GM08714 (cell line): Measurements from ENCODE around the gene NXF1.
A peak's percentile ranks its signal among the peaks of the same experiment; 100 is the strongest.
"Not testable (repeated sequence)": the region's sequence is repeated elsewhere in the genome, so short reads cannot be mapped to it uniquely, and the experiment has no call there.

ENCODE experiments used
- H3K4me3 ChIP-seq: fragments of 200-500 bp; sonication (Bioruptor generic); 2 replicates; pipeline ENCODE4 v1.5.1; 2014; ENCODE audit warnings: mild to moderate bottlenecking, low read length, inconsistent platforms
- ZNF274 ChIP-seq: IDR thresholded peaks from 2 replicates; pipeline ENCODE4 v1.6.1; 2012; ENCODE audit warnings: mild to moderate bottlenecking, low read depth, low read length

Gene NXF1

DNA sequence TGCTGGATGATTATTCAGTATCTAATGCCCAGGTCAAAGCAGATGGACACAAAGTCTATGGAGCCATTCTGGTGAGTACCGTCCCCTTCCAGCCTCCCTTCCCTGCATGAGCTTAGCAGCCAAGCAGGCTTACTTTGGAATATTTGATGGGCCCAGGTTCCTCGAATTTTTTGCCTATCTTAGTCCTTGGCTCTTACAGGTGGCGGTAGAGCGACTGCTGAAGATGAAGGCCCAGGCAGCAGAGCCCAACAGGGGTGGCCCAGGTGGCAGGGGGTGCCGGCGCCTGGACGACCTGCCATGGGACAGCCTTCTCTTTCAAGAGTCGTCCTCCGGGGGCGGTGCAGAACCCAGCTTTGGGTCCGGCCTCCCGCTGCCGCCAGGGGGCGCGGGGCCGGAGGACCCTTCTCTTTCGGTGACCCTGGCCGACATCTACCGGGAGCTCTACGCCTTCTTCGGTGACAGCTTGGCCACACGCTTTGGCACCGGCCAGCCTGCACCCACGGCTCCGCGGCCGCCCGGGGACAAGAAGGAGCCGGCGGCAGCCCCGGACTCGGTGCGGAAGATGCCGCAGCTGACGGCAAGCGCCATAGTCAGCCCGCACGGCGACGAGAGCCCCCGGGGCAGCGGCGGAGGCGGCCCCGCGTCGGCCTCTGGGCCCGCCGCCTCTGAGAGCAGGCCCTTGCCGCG is 18.8 kb downstream of the NXF1 start:
- no peak for TF ChIP-seq ZNF274
- peak overlapping the region; percentile 69 for H3K4me3 ChIP-seq

DNA sequence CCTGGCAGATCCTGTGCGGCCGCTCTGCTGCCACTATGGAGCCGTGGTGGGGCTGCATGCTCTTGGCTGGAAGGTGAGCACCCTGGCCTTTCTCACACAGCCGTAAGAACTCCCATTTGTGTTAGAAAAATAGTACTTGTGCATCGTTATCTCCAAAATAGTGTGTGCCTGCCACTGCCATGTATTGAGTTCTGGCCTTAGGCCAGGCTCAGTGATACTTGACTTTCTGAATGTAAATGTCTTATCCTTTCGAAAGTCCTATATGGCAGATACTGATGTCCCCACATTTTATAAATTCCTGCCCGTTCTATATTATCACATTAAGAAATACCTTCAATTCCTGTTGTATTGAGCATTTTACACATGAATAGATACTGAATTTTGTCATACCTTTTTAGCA is 22.5 kb downstream of the NXF1 start:
- TF ChIP-seq ZNF274, result no peak
- no peak overlapping the region for H3K4me3 ChIP-seq

DNA sequence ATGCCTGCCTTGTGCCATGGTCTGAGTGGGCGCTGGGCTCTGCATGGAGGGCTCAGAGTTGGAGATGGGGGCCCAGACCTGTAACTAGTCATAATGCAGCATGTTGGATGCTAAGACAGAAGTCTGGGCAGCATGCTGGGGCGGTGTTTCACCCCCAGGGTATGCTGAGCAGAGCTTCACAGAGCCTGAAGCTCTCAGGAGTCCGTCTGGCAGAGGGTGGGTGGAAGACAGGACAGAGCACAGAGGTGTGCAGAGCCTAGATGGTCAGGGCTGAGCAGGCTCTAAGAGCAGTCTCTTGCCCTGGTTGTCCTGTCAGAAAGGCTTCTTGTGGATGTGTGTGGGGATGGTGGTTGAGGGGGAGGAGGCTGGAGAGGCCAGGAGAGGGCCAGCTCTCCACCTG is 26.8 kb downstream of the NXF1 start:
- no peak overlapping the region for H3K4me3 ChIP-seq
- no peak for TF ChIP-seq ZNF274

DNA sequence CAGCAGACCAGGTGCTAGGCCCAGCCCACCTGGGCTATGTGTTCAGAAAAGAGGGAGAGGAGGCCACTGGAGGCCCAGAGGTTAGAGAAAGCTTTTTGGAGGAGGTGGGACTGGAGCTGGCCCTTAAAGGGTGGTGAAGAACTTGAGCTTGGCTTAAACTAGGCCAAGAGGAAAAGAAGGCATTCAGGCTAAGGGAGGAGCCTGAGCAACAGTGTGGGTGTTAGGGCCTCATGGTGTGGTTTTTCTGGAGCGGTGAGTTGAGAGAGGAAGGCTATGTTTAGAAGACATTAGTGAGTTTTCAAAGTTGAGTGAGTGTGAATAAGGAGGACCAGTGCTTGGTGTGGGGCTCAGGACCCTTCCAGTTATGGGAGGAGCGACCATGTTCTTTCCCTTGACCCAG is 27.9 kb downstream of the NXF1 start:
- no peak for TF ChIP-seq ZNF274

DNA sequence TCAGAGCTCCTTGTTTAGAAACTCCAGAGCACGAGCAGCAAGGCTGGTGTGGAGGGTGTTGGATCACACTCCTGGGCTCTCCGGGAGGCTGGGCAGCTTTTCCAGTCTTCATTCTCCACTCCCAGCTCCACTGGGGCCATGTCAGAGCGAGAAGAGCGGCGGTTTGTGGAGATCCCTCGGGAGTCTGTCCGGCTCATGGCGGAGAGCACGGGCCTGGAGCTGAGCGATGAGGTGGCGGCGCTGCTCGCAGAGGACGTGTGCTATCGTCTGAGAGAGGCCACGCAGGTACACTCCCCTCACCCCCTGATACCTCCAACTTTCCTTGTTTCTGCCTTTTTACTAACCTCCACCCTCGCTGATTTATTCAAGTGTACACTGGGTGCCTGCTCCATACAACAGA is 29.6 kb downstream of the NXF1 start:
- H3K4me3 ChIP-seq, result no peak overlapping the region
- no peak for TF ChIP-seq ZNF274

More for the DNA sequence above, 27.9 kb downstream of the NXF1 start:
- H3K4me3 ChIP-seq, result no peak overlapping the region

DNA sequence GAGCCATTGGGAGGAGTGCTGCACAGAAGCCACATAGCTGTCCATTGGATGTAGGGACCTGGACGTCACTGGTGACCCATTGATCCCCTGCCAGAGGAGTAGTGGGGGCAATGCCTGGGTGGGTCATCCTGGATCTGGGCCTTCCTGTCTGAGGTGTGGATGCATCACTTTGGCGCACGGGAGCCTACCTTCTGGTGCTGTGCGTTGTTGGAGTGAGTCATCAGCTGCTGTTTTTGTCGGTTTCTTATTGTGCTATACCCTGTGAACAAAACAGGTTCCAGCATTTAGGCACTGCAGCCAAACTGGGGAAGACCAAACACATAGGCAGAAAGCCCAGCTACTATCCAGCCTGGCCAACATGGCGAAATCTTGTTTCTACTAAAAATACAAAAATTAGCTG is 30.8 kb downstream of the NXF1 start:
- no peak overlapping the region for H3K4me3 ChIP-seq
- TF ChIP-seq ZNF274, result no peak

DNA sequence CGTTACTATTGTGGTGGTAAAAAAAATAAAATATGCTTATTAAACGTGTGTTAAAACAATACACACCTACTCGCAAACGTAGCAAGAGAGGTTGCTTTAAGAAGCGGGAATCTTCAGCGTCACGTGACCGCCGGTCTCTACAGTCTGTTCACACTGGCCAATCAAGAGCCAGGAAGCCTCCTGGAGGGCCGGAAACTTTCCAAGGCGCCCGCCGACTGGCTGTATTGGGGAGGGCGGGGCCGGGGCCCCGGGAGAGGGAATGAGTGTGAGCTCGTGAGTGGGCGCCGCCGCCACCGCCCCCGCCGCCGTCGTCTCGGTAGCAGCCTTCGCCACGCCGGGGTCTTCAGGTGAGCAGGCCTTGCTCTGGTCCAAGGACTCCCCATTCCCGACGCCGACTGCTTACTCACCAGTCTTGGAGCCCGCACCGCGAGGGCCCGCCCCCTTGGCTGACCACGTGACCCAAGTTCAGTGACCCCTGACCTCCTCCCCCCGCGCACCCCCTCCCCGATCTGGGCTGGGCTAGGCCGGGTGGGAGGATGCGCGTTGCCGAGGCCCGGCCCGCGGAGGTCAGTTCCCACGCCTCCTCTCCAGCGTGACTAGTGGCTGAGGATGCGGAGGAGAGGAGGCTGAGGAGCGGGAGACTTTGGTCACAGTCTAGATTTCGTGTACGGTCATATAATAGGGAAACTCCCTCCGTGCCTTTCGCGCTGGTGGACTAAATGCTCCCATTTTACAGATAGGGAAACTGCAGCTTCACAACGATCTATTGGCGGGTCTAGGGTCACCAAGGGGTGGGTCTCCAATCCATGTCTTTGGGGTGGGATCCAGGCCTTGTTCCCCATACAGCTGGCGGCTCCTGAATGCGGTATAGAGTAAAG is 33.9 kb downstream of the NXF1 start, which contains the start of gene TAF6L:
Gene TAF6L, plus strand, starts transcription at position 253 of the 878 bp plus-strand sequence. CDS start 4,388 bp downstream, outside the sequence.
- H3K4me3 ChIP-seq, result peak within 1 kb of the TSS; percentile 89
- no peak for TF ChIP-seq ZNF274

DNA sequence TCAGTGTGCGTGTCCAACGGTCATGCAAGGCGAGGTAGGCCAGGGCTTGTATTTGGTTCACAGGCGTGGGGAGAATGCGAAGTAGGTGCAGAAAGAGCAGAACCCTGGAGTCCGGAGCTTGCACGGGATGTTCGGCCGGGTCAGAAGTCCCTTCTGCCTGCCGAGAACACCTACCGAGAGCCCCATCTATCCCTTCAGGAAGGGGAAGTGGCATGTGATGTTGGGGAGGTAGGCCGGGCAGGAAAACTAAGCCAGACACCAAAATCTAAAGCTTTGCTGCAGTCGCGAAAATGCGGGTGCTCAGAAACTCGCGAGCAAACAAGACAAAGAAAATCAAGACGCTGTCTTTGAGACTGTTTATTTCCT is 34.5 kb downstream of the NXF1 start:
- TF ChIP-seq ZNF274, result no peak
- peak overlapping the region; percentile 89; the same call in 1 of the 2 replicates for H3K4me3 ChIP-seq

DNA sequence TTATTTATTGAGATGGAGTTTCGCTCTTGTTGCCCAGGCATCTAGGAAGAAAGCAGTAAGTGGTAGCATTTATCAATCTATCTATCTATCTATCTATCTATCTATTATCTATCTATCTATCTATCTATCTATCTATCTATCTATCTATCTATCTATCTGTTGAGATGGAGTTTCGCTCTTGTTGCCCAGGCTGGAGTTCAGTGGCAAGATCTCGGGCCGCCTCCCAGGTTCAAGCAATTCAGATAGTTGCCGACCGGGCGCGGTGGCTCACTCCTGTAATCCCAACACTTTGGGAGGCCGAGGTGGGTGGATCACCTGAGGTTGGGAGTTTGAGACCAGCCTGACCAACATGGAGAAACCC is 44.4 kb downstream of the NXF1 start:
- H3K4me3 ChIP-seq, result not testable (repeated sequence)

DNA sequence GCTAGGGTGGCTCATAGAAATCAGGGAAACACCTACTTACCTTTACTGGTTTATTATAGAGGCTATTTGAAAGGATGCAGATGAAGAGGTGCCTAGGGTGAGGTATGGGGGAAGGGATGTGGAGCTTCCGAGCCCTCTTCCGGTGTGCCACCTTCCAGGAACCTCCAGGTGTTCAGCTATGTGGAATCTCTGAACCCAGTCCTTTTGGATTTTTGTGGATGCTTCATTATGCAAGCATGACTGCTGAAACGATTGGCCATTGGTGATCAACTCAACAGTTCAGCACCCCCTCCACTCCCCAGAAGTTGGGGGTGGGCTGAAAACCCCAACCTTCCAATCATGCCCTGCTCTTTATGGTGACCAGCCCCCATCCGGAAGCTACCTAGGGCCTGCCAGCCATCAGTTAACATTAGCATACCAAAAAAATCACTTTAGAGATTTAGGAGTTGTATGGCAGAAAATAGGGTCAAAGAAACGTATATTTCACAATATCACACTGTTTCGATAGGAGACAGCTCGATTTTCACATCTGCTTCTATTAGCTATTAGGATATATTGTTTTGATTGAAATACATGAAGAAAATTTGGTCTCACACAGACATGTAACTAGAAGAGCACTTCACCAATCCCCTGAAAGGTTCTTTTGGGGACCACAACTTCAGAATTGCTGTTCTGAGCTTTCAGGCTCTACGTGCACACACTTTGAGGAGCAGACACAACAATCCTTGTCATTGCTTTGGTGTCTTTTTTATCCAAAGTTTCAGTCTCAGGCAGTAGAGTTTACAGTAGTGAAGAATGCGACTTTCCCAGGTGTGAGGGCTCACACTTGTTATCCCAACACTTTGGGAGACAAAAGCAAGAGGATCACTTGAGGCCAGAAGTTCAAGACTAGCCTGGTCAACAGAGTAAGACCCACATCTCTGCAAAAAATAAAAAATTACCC is 47.1 kb downstream of the NXF1 start:
- TF ChIP-seq ZNF274, result no peak
- no peak overlapping the region for H3K4me3 ChIP-seq

DNA sequence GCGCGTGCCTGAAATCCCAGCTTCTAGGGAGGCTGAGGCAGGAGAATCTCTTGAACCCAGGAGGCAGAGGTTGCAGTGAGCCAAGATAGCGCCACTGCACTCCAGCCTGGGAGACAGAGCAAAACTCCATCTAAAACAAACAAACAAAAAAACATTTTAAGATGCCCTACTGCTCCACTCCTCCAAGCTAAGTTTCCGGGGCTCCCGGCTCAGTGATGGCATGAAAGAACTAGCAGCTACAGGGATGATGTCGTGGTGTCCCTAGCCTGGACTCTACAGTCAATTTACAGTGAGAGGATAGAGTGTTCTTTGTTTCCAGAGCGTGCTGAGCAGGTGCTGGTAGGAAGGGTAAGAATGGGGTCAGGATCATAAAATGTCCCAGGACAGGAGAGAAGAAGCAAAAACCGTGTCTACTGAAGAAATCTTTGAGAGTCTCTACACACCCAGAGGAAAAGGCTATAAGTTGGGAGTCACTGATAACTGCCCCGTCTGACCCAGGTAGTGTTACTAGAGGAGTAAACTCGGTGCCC is 50.1 kb downstream of the NXF1 start:
- no peak for TF ChIP-seq ZNF274

DNA sequence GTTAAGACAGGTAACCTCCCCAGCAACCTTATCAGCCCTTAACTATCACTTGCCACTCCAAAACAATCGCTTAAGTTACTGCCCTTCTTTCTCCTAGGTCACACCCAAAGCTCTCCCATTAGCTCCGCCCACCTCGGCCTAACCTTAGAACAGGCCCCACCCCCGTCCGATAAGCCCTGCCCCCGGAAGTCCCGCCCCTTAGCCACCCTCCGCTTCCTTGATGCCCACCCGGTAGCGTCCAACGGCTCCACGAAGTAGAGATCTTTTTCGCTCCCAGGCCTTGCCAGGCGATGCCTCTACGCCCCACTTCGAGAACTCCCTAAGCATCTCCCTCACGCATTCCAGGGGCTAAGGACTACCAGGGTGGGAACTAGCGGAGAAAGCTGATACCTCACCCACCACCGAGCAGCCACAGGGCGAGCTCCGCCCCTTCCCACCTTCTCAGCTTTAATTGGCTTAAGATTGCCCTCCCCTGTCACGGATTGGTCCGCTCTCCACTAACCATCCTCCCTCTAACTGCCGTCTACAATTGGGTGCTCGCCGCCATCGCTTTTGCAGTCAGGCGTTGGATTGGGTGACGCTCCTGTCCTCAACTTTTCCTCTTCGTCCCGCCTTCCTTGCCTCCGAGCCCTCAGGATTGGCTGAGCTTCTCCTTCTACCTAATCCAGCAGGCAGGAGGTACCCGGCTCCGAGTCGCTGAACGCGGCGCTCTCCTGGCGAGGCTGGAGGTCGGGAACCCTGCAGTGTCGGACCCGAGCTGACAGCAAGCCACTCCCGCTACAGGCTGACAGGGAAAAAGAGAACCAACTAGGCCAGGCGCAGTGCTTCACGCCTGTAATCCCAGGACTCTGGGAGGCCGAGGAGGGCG is 51.3 kb downstream of the NXF1 start, which contains the start of gene ZBTB3:
Gene ZBTB3, minus strand, starts transcription at position 425 of the 868 bp plus-strand sequence. CDS start 496 bp downstream, outside the sequence.
- peak within 1 kb of the TSS; percentile 56; the same call in 1 of the 2 replicates for H3K4me3 ChIP-seq
- no peak for TF ChIP-seq ZNF274

More for the DNA sequence above, 50.1 kb downstream of the NXF1 start:
- no peak overlapping the region for H3K4me3 ChIP-seq
